ENCODE data around the gene TERT. TPM values are rescaled to one million over a fixed set of nuclear protein-coding genes. Genes with fewer than 3 reads are reported as not detected.
"Not testable (repeated sequence)": the region's sequence is repeated elsewhere in the genome, so short reads cannot be mapped to it uniquely, and the experiment has no call there.

Gene TERT
- total RNA-seq, 1 donor from 2014 or later, result 2.4 TPM

DNA sequence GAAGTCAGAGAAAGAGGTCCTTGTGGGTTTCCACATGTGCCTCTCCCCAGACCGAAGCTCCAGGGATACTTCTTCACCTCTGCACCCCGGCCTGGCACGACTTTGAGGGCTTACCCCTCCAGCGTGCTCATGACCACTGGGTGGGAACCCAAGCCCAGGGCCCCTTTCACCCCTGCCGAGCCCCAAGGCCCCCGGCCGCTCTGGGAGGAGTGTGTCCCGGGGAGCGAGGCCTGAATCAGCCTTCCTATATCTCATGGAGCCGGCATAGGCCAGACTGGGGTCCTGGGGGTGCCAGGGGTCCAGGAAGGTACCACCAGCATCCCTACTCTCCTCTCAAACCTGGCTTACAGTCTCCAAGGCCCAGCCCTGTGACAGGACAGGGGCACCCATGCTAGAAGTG lies 17.1 kb downstream of the TERT start:
- Mint-ChIP-seq H3K4me3 (no peak overlapping the region), H3K27me3 (ENCODE audit: insufficient read depth, low read depth) (peaks cover 2% of the 10 kb centered on the region), H3K9me3 (no peaks in the 10 kb centered on the region), H3K27ac (no peak overlapping the region), H3K36me3 (peaks cover 3% of the 10 kb centered on the region), H3K4me1 (no peaks in the 10 kb centered on the region)
- no peaks in the 10 kb centered on the region for H3K36me3 ChIP-seq
- no peak overlapping the region for H3K4me2 ChIP-seq
- no peaks in the 10 kb centered on the region for H3K79me2 ChIP-seq (ENCODE audit: low read depth)
- no peaks in the 10 kb centered on the region for H4K20me1 ChIP-seq (ENCODE audit: low read depth)
- H3K4me1 ChIP-seq, result no peaks in the 10 kb centered on the region
- no peak overlapping the region for H3K4me3 ChIP-seq
- no peaks in the 10 kb centered on the region for H3F3A ChIP-seq (ENCODE audit: low read depth)
- H3K27ac ChIP-seq, result no peak overlapping the region
- no peaks in the 10 kb centered on the region for H3K9me3 ChIP-seq (ENCODE audit: low read depth)
- TF ChIP-seq EZH2 (IDR thresholded peaks at IDR 0.05) (no peak), CTCF (IDR thresholded peaks at IDR 0.05) (no peak)
- H3K27me3 ChIP-seq, result no peaks in the 10 kb centered on the region
- no peak for DNase-seq (ENCODE audit: low spot score)
- H3K9ac ChIP-seq, result no peak overlapping the region
- no peak overlapping the region for H2AFZ ChIP-seq (replicated peaks)

- no peaks in the 10 kb centered on the region for H3F3A ChIP-seq (ENCODE audit: low read depth)
- Mint-ChIP-seq H3K4me1 (no peaks in the 10 kb centered on the region), H3K27ac (no peak overlapping the region), H3K4me3 (no peak overlapping the region), H3K36me3 (peaks cover 3% of the 10 kb centered on the region), H3K9me3 (no peaks in the 10 kb centered on the region), H3K27me3 (ENCODE audit: insufficient read depth, low read depth) (peaks cover 2% of the 10 kb centered on the region)
- no peaks in the 10 kb centered on the region for H3K9me3 ChIP-seq (ENCODE audit: low read depth)
- TF ChIP-seq CTCF (IDR thresholded peaks at IDR 0.05), result no peak
- no peak for TF ChIP-seq EZH2 (IDR thresholded peaks at IDR 0.05)
- TF ChIP-seq EZH2phosphoT487 (IDR thresholded peaks at IDR 0.05), result no peak
- H3K36me3 ChIP-seq, result no peaks in the 10 kb centered on the region
- H3K4me2 ChIP-seq, result no peak overlapping the region
- no peaks in the 10 kb centered on the region for H3K27me3 ChIP-seq
- H3K27ac ChIP-seq, result no peak overlapping the region
- H3K79me2 ChIP-seq (ENCODE audit: low read depth), result no peaks in the 10 kb centered on the region
- H3K4me1 ChIP-seq, result no peaks in the 10 kb centered on the region
- H2AFZ ChIP-seq (replicated peaks), result no peak overlapping the region
- no peaks in the 10 kb centered on the region for H4K20me1 ChIP-seq (ENCODE audit: low read depth)
- no peak for DNase-seq (ENCODE audit: low spot score)
- no peak overlapping the region for H3K4me3 ChIP-seq
- no peak overlapping the region for H3K9ac ChIP-seq
Observed at GRCh38 chr5:1277331-1277730, 17.5 kb downstream of the TERT start.

- H3K27me3 Mint-ChIP-seq (ENCODE audit: insufficient read depth, low read depth), result peaks cover 2% of the 10 kb centered on the region
- Histone ChIP-seq H3K4me3 (no peak overlapping the region), H3K27ac (no peak overlapping the region), H3F3A (ENCODE audit: low read depth) (no peaks in the 10 kb centered on the region), H3K4me2 (no peak overlapping the region), H3K9ac (no peak overlapping the region), H2AFZ (replicated peaks) (no peak overlapping the region), H3K4me1 (no peaks in the 10 kb centered on the region), H4K20me1 (ENCODE audit: low read depth) (no peaks in the 10 kb centered on the region), H3K36me3 (no peaks in the 10 kb centered on the region), H3K27me3 (no peaks in the 10 kb centered on the region), H3K79me2 (ENCODE audit: low read depth) (no peaks in the 10 kb centered on the region), H3K9me3 (ENCODE audit: low read depth) (no peaks in the 10 kb centered on the region)
- no peaks in the 10 kb centered on the region for H3K4me1 Mint-ChIP-seq
- no peak overlapping the region for H3K27ac Mint-ChIP-seq
- H3K9me3 Mint-ChIP-seq, result no peaks in the 10 kb centered on the region
- DNase-seq (ENCODE audit: low spot score), result no peak
- H3K4me3 Mint-ChIP-seq, result no peak overlapping the region
- TF ChIP-seq EZH2 (IDR thresholded peaks at IDR 0.05) (no peak), EZH2phosphoT487 (IDR thresholded peaks at IDR 0.05) (no peak), CTCF (IDR thresholded peaks at IDR 0.05) (no peak)
- peaks cover 3% of the 10 kb centered on the region for H3K36me3 Mint-ChIP-seq
Observed at GRCh38 chr5:1276930-1277329, 17.9 kb downstream of the TERT start.

DNA sequence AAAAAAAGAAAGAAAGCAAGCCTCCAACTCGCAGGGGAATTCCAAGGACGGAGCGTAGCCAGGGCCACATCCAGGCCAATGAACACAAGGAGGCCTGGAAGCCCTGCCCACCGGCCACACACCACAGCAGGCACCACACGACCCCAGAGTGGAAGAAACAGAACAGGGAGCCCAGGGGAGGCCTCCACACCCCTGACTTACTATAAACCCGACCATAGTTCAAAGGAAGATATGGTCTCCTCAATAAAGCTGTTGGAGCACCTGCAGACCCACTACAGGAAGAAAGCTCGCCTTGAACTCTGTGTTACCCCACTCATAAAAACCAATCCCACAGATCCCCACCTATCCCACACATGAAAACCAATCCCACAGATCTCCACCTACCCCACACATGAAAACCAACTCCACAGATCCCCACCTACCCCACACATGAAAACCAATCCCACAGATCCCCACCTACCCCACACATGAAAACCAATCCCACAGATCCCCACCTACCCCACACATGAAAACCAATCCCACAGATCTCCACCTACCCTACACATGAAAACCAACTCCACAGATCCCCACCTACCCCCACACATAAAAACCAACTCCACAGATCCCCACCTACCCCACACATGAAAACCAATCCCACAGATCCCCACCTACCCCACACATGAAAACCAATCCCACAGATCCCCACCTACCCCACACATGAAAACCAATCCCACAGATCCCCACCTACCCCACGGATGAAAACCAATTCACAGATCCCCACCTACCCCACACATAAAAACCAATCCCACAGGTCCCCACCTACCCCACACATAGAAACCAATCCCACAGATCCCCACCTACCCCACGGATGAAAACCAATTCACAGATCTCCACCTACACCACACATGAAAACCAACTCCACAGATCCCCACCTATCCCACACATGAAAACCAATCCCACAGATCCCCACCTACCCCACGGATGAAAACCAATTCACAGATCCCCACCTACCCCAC lies 19.2 kb downstream of the TERT start:
- not testable (repeated sequence) for DNase-seq (ENCODE audit: low spot score); H3K9me3 Mint-ChIP-seq; H3K4me3 Mint-ChIP-seq; H3K27ac ChIP-seq; H3K36me3 ChIP-seq; H3K4me1 Mint-ChIP-seq; H3K4me3 ChIP-seq; H3K27me3 Mint-ChIP-seq (ENCODE audit: insufficient read depth, low read depth); H3F3A ChIP-seq (ENCODE audit: low read depth); H3K27ac Mint-ChIP-seq; H3K79me2 ChIP-seq (ENCODE audit: low read depth); H4K20me1 ChIP-seq (ENCODE audit: low read depth); H2AFZ ChIP-seq (replicated peaks); H3K27me3 ChIP-seq; H3K36me3 Mint-ChIP-seq; H3K4me2 ChIP-seq; H3K4me1 ChIP-seq; H3K9ac ChIP-seq; H3K9me3 ChIP-seq (ENCODE audit: low read depth)
